HCT116 (cell line): ENCODE results near the gene CCDC134. TPM values are rescaled to one million over a fixed set of nuclear protein-coding genes. Genes with fewer than 3 reads are reported as not detected.

ENCODE experiments used
- ATAC-seq: fragments of 200-7000 bp; cut with Tn5 transposase; 2 replicates; pipeline ENCODE4 v1.9.1; 2020; ENCODE audit warnings: mild to moderate bottlenecking, moderate library complexity
- BruUV-seq: library from RNA; stranded (reverse); fragments of 400-500 nt; replicated peaks from 2 replicates; lab custom pipeline; 2021; lab: Mats Ljungman, UMichigan
- CTCF ChIA-PET: fragments of 300-600 bp; sonication (Branson Sonifier 250); formaldehyde crosslinking; loops from one replicate; lab custom pipeline; 2021; ENCODE audit warnings: antibody characterized with exemption; lab: Charles Lee
- POLR2A ChIA-PET: fragments of 300-600, 350-600 bp; sonication (Branson Sonifier 250); formaldehyde crosslinking; loops from one replicate; lab custom pipeline; 2021; ENCODE audit warnings: antibody characterized with exemption; lab: Charles Lee
- RAD21 ChIA-PET, 2 experiments: fragments of 300-600 bp; sonication (Branson Sonifier 250); formaldehyde crosslinking; loops; one replicate each; lab custom pipeline; 2023; ENCODE audit warnings: low total read pairs in 2 of 2; ENCODE audit not compliant: uncharacterized antibody in 2 of 2, unreplicated experiment in 2 of 2, low non-redundant PET in 1 of 2; lab: Charles Lee
- DNase-seq: peaks from one replicate; pipeline ENCODE4 v3.0.0-alpha.2; 2010; ENCODE audit warnings: low read depth, low spot score
- H2AFZ ChIP-seq: fragments of 200-600 bp; shearing (Covaris generic), sonication (generic); 2 replicates; pipeline ENCODE4 v1.6.1; 2017; ENCODE audit warnings: low read depth, mixed run types, mixed read lengths, antibody characterized with exemption, low read length; ENCODE audit not compliant: poor library complexity, severe bottlenecking
- H3K27ac ChIP-seq: 2 replicates; pipeline ENCODE4 v1.5.1; 2012; ENCODE audit warnings: low read depth, low read length
- H3K27me3 ChIP-seq: fragments of 200-600 bp; sonication (generic); 2 replicates; pipeline ENCODE4 v1.6.1; 2016; ENCODE audit warnings: mixed run types, low read length, mixed read lengths; ENCODE audit not compliant: insufficient read depth
- H3K36me3 ChIP-seq, 2 experiments: fragments of 200-500 bp in 1 of 2; fragments of 200-600 bp in 1 of 2; sonication (Bioruptor generic) in 1 of 2; sonication (generic) in 1 of 2; 2 replicates each; pipeline versions ENCODE4 v1.5.1 to v1.6.1; 2014 to 2016; ENCODE audit warnings: low read length in 2 of 2, inconsistent platforms in 1 of 2, mixed read lengths in 1 of 2, mixed run types in 1 of 2; ENCODE audit not compliant: insufficient read depth in 2 of 2, control insufficient read depth in 1 of 2
- H3K4me1 ChIP-seq, 2 experiments: fragments of 200-600 bp in 1 of 2; sonication (generic) in 1 of 2; 2 replicates each; pipeline versions ENCODE4 v1.5.1 to v1.6.1; 2012 to 2017; ENCODE audit warnings: low read length in 2 of 2, inconsistent platforms in 1 of 2, mild to moderate bottlenecking in 1 of 2, mixed read lengths in 1 of 2, mixed run types in 1 of 2, moderate library complexity in 1 of 2; ENCODE audit not compliant: insufficient read depth in 2 of 2, control insufficient read depth in 1 of 2
- H3K4me2 ChIP-seq: fragments of 200-600 bp; sonication (generic); 2 replicates; pipeline ENCODE4 v1.6.1; 2017; ENCODE audit warnings: mixed run types, low read length, mixed read lengths
- H3K4me3 ChIP-seq, 2 experiments: fragments of 200-600 bp in 1 of 2; sonication (generic) in 1 of 2; replicated peaks in 1 of 2; 2 replicates each; pipeline ENCODE4 v1.5.1; 2011 to 2016; ENCODE audit warnings: low read length in 2 of 2, control low read depth in 1 of 2, low read depth in 1 of 2, mild to moderate bottlenecking in 1 of 2, mixed read lengths in 1 of 2, mixed run types in 1 of 2
- H3K79me2 ChIP-seq: fragments of 200-600 bp; sonication (generic); 2 replicates; pipeline ENCODE4 v1.6.1; 2017; ENCODE audit warnings: mild to moderate bottlenecking, mixed run types, low read length, moderate library complexity, mixed read lengths; ENCODE audit not compliant: insufficient read depth
- H3K9ac ChIP-seq: fragments of 200-600 bp; sonication (generic); 2 replicates; pipeline ENCODE4 v1.6.1; 2016; ENCODE audit warnings: low read length, mixed read lengths
- H3K9me2 ChIP-seq: fragments of 200-600 bp; sonication (generic), shearing (Covaris generic); 2 replicates; pipeline ENCODE4 v1.6.1; 2017; ENCODE audit warnings: mixed run types, mild to moderate bottlenecking, moderate library complexity; ENCODE audit not compliant: insufficient read depth
- H3K9me3 ChIP-seq, 2 experiments: fragments of 200-500 bp in 1 of 2; fragments of 200-600 bp in 1 of 2; sonication (Bioruptor generic) in 1 of 2; sonication (generic) in 1 of 2; 2 replicates each; pipeline ENCODE4 v1.6.1; 2014 to 2017; ENCODE audit warnings: low read length in 2 of 2, mixed read lengths in 2 of 2, inconsistent platforms in 1 of 2, low read depth in 1 of 2, mild to moderate bottlenecking in 1 of 2, mixed run types in 1 of 2, moderate library complexity in 1 of 2; ENCODE audit not compliant: control insufficient read depth in 1 of 2, insufficient read depth in 1 of 2
- H4K20me1 ChIP-seq: fragments of 200-600 bp; sonication (generic), shearing (Covaris generic); 2 replicates; pipeline ENCODE4 v1.6.1; 2017; ENCODE audit warnings: mixed run types, mild to moderate bottlenecking, moderate library complexity; ENCODE audit not compliant: insufficient read depth
- ATF3 ChIP-seq: IDR thresholded peaks from 2 replicates; pipeline ENCODE4 v1.6.1; 2012
- CBX3 ChIP-seq: IDR thresholded peaks from 2 replicates; pipeline ENCODE4 v1.6.1; 2012; ENCODE audit warnings: low read depth
- CTCF ChIP-seq, 3 experiments: fragments of 200-600 bp in 1 of 3; sonication (generic) in 1 of 3; IDR thresholded peaks in 2 of 3; conservative IDR thresholded peaks in 1 of 3; 2 replicates each; pipeline ENCODE4 v1.5.1; 2012 to 2017; ENCODE audit warnings: low read depth in 2 of 3, low read length in 2 of 3, antibody characterized with exemption in 1 of 3, borderline replicate concordance in 1 of 3, control low read depth in 1 of 3, mild to moderate bottlenecking in 1 of 3, mixed read lengths in 1 of 3, mixed run types in 1 of 3, moderate library complexity in 1 of 3; ENCODE audit not compliant: insufficient read depth in 1 of 3
- EZH2 ChIP-seq: fragments of 200-600 bp; sonication (generic); IDR thresholded peaks from 2 replicates; pipeline ENCODE4 v1.6.1; 2017; ENCODE audit warnings: antibody characterized with exemption, mixed run types
- EZH2phosphoT487 ChIP-seq: fragments of 200-600 bp; IDR thresholded peaks from 2 replicates; pipeline ENCODE4 v1.6.1; 2018; ENCODE audit warnings: antibody characterized with exemption, borderline replicate concordance
- FOSL1 ChIP-seq: IDR thresholded peaks from 2 replicates; pipeline ENCODE4 v1.6.1; 2012; ENCODE audit warnings: low read depth
- JUND ChIP-seq: IDR thresholded peaks from 2 replicates; pipeline ENCODE4 v1.6.1; 2012
- MAX ChIP-seq: IDR thresholded peaks from 2 replicates; pipeline ENCODE4 v1.6.1; 2012
- POLR2AphosphoS5 ChIP-seq: IDR thresholded peaks from 2 replicates; pipeline ENCODE4 v1.6.1; 2011; ENCODE audit warnings: mild to moderate bottlenecking, low read depth, low read length, moderate library complexity
- RAD21 ChIP-seq: IDR thresholded peaks from 2 replicates; pipeline ENCODE4 v1.6.1; 2012; ENCODE audit warnings: low read depth, mild to moderate bottlenecking
- REST ChIP-seq: IDR thresholded peaks from 2 replicates; pipeline ENCODE4 v1.6.1; 2012; ENCODE audit warnings: low read depth
- SIN3A ChIP-seq: IDR thresholded peaks from 2 replicates; pipeline ENCODE4 v1.6.1; 2012; ENCODE audit warnings: low read depth
- SP1 ChIP-seq: IDR thresholded peaks from 2 replicates; pipeline ENCODE4 v1.6.1; 2012; ENCODE audit warnings: low read depth
- YY1 ChIP-seq: IDR thresholded peaks from 2 replicates; pipeline ENCODE4 v1.6.1; 2011; ENCODE audit warnings: low read length, low read depth, moderate library complexity, mild to moderate bottlenecking; ENCODE audit not compliant: insufficient replicate concordance; ENCODE audit errors: extremely low read depth
- ZBTB33 ChIP-seq: IDR thresholded peaks from 2 replicates; pipeline ENCODE4 v1.6.1; 2011; ENCODE audit warnings: mild to moderate bottlenecking, low read length, moderate library complexity; ENCODE audit not compliant: insufficient replicate concordance; ENCODE audit errors: extremely low read depth
- intact Hi-C: fragments of 100-400 bp; cut with micrococcal nuclease; formaldehyde crosslinking; loops from 2 replicates; pipeline ENCODE4 v1.10.0; 2022
- total RNA-seq: library from RNA; stranded (reverse); gene quantifications from one replicate; pipeline ENCODE4 v1.2.1, GENCODE V29; 2021; ENCODE audit not compliant: unreplicated experiment

The CCDC134 gene
- total RNA-seq, 1 experiment from 2014 or later = 15.8 TPM

GRCh38 chr22:41812805-41813545, 12.5 kb downstream of the CCDC134 start:
- Histone ChIP-seq H3K4me1 (no peaks in the 10 kb centered on the region), H4K20me1 (no peaks in the 10 kb centered on the region; the same call in 1 of the 2 replicates), H3K9ac (no peak overlapping the region), H3K9me2 (no peaks in the 10 kb centered on the region), H3K4me2 (no peak overlapping the region), H3K9me3 (no peaks in the 10 kb centered on the region), H3K27me3 (no peaks in the 10 kb centered on the region)
- no TSS peak for BruUV-seq
- POLR2A ChIA-PET = no interaction called here
- intact Hi-C loops = no loop called here
- TF ChIP-seq JUND = no peak
- TF ChIP-seq ZBTB33 = no peak
- no peak for TF ChIP-seq FOSL1
- no peak for TF ChIP-seq CBX3
- TF ChIP-seq ATF3 = no peak
- TF ChIP-seq MAX = no peak
- no peak for TF ChIP-seq SP1
- TF ChIP-seq YY1 = no peak
- no peak for TF ChIP-seq EZH2phosphoT487
- TF ChIP-seq SIN3A = no peak
- TF ChIP-seq RAD21 = no peak
- no peak for TF ChIP-seq REST
- TF ChIP-seq CTCF (IDR thresholded peaks at IDR 0.05 in 2 of 3, conservative IDR thresholded peaks at IDR 0.05 in 1 of 3; ENCODE audit: borderline replicate concordance in 1 of 3, insufficient read depth in 1 of 3, low read depth in 2 of 3, low read length in 2 of 3) = no peak
- TF ChIP-seq POLR2AphosphoS5 = no peak
- no peak for TF ChIP-seq EZH2
- TF ChIP-seq, all 23 proteins: peak for 0
- CTCF ChIA-PET = no interaction called here
- RAD21 ChIA-PET = no interaction called here
- Histone ChIP-seq H3K79me2 (peaks cover 11% of the 10 kb centered on the region; the same call in 1 of the 2 replicates), H3K36me3 (peaks cover 2 to 10% of the 10 kb centered on the region in 2 experiments; a peak in 3 of 4 replicates), H3K27ac (no peak overlapping the region), H2AFZ (no peak overlapping the region), H3K4me3 (no peak overlapping the region)
- DNase-seq (no peak), ATAC-seq (no peak)
